ENCODE measurements around the gene ZNF304.
A peak's percentile ranks its signal among the peaks of the same experiment; 100 is the strongest.

ZNF304 gene

DNA sequence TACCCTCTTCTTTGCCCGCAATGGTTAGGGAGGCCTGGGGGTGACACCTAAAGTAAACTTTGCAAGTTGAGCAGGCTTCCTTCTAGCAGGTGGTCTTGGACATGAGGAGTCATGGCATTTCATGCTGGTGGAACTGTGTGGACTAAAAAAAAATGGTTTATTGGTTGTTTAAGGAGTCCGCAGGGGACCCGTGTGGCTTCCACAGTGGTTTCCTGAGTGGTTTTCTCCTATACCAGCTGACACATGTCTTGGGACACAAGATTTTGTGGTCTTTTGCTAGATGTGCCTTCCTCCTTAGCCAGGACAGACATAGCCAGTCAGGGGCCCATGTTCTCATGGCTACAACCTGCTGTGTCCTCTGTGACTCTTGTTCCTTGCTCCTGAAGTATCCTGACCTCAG is 29.3 kb upstream of the ZNF304 start:
- no peaks in the 10 kb centered on the region for H3K9me3 ChIP-seq (replicated peaks; ENCODE audit: low read length)
- H3K27me3 ChIP-seq (ENCODE audit: control insufficient read depth, insufficient read depth, low read length): peaks cover 2% of the 10 kb centered on the region
- peaks cover 30% of the 10 kb centered on the region for H3K36me3 ChIP-seq (ENCODE audit: insufficient read depth, low read length)
- H3K4me3 ChIP-seq (ENCODE audit: low read length): peak overlapping the region; percentile 95
- H3K4me2 ChIP-seq (ENCODE audit: low read length): peak overlapping the region; percentile 98
- H3K4me1 ChIP-seq (ENCODE audit: control insufficient read depth, insufficient read depth, low read length): peaks cover 18% of the 10 kb centered on the region
- H3K9ac ChIP-seq (ENCODE audit: low read depth, low read length): no peak overlapping the region

GRCh38 chr19:57324992-57325391 is 26.1 kb upstream of the ZNF304 start:
- H3K4me2 ChIP-seq (ENCODE audit: low read length): no peak overlapping the region
- peaks cover 57% of the 10 kb centered on the region for H3K36me3 ChIP-seq (ENCODE audit: insufficient read depth, low read length)
- H3K27me3 ChIP-seq (ENCODE audit: control insufficient read depth, insufficient read depth, low read length): no peaks in the 10 kb centered on the region
- no peak overlapping the region for H3K4me3 ChIP-seq (ENCODE audit: low read length)
- peaks cover 18% of the 10 kb centered on the region for H3K4me1 ChIP-seq (ENCODE audit: control insufficient read depth, insufficient read depth, low read length)
- no peaks in the 10 kb centered on the region for H3K9me3 ChIP-seq (replicated peaks; ENCODE audit: low read length)
- H3K9ac ChIP-seq (ENCODE audit: low read depth, low read length): no peak overlapping the region

DNA sequence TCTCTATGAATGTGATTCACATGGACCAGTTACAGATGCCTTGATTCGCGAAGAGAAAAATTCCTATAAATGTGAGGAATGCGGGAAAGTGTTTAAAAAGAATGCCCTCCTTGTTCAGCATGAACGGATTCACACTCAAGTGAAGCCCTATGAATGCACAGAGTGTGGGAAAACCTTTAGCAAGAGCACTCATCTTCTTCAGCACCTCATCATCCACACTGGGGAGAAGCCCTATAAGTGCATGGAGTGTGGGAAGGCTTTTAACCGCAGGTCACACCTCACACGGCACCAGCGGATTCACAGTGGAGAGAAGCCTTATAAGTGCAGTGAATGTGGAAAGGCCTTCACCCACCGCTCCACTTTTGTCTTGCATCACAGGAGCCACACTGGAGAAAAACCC is 23.1 kb upstream of the ZNF304 start:
- H3K9me3 ChIP-seq (replicated peaks; ENCODE audit: low read length): no peaks in the 10 kb centered on the region
- no peak overlapping the region for H3K4me2 ChIP-seq (ENCODE audit: low read length)
- no peaks in the 10 kb centered on the region for H3K4me1 ChIP-seq (ENCODE audit: control insufficient read depth, insufficient read depth, low read length)
- peaks cover 62% of the 10 kb centered on the region for H3K36me3 ChIP-seq (ENCODE audit: insufficient read depth, low read length)
- H3K27me3 ChIP-seq (ENCODE audit: control insufficient read depth, insufficient read depth, low read length): no peaks in the 10 kb centered on the region
- no peak overlapping the region for H3K9ac ChIP-seq (ENCODE audit: low read depth, low read length)
- H3K4me3 ChIP-seq (ENCODE audit: low read length): no peak overlapping the region

- no peak overlapping the region for H3K4me2 ChIP-seq (ENCODE audit: low read length)
- H3K27me3 ChIP-seq (ENCODE audit: control insufficient read depth, insufficient read depth, low read length): no peaks in the 10 kb centered on the region
- H3K9ac ChIP-seq (ENCODE audit: low read depth, low read length): no peak overlapping the region
- H3K9me3 ChIP-seq (replicated peaks; ENCODE audit: low read length): no peaks in the 10 kb centered on the region
- H3K36me3 ChIP-seq (ENCODE audit: insufficient read depth, low read length): peaks cover 10% of the 10 kb centered on the region
- no peak overlapping the region for H3K4me3 ChIP-seq (ENCODE audit: low read length)
- H3K4me1 ChIP-seq (ENCODE audit: control insufficient read depth, insufficient read depth, low read length): no peaks in the 10 kb centered on the region
These were observed 16.9 kb upstream of the ZNF304 start for GRCh38 chr19:57334191-57334590.

DNA sequence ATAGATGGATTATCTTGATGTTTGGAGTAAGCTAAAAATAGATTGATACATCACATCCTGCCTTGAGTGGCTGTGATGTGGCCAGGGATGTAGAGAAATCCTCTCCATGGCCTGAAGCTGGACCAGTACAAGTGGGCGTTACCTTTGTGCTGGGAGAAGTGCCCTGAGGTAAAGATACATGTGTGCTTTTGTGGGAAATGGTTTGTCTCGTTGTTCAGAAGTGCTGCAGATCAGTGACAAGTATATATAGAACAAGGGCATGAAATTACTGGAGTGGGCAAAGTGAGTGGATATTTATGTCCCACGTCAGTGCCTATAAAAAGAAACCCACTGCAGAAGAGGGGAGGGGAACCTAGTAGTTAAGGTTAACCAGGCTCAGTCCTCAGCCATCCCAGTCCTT is 12.2 kb upstream of the ZNF304 start:
- no peaks in the 10 kb centered on the region for H3K36me3 ChIP-seq (ENCODE audit: insufficient read depth, low read length)
- H3K9me3 ChIP-seq (replicated peaks; ENCODE audit: low read length): no peaks in the 10 kb centered on the region
- no peaks in the 10 kb centered on the region for H3K4me1 ChIP-seq (ENCODE audit: control insufficient read depth, insufficient read depth, low read length)
- H3K9ac ChIP-seq (ENCODE audit: low read depth, low read length): no peak overlapping the region
- H3K4me3 ChIP-seq (ENCODE audit: low read length): no peak overlapping the region
- H3K4me2 ChIP-seq (ENCODE audit: low read length): no peak overlapping the region
- H3K27me3 ChIP-seq (ENCODE audit: control insufficient read depth, insufficient read depth, low read length): no peaks in the 10 kb centered on the region

DNA sequence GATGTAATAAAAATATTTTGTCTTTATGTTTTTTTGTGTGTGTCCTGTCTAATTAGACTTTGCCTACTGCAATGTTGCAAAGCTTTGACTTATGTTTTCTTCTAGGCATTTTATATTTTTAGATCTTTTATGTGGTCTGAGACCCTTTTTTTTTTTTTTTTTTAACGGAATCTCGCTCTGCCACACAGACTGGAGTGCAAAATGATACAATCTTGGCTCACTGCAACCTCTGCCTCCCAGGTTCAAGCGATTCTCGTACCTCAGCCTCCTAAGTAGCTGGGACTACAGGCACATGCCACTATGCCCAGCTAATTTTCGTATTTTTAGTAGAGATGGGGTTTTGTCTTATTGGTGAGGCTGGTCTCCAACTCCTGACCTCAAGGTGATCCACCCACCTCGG is 8.5 kb upstream of the ZNF304 start:
- no peaks in the 10 kb centered on the region for H3K9me3 ChIP-seq (replicated peaks; ENCODE audit: low read length)
- no peaks in the 10 kb centered on the region for H3K36me3 ChIP-seq (ENCODE audit: insufficient read depth, low read length)
- H3K4me2 ChIP-seq (ENCODE audit: low read length): no peak overlapping the region
- H3K4me3 ChIP-seq (ENCODE audit: low read length): no peak overlapping the region
- H3K9ac ChIP-seq (ENCODE audit: low read depth, low read length): no peak overlapping the region
- H3K27me3 ChIP-seq (ENCODE audit: control insufficient read depth, insufficient read depth, low read length): no peaks in the 10 kb centered on the region
- no peaks in the 10 kb centered on the region for H3K4me1 ChIP-seq (ENCODE audit: control insufficient read depth, insufficient read depth, low read length)

DNA sequence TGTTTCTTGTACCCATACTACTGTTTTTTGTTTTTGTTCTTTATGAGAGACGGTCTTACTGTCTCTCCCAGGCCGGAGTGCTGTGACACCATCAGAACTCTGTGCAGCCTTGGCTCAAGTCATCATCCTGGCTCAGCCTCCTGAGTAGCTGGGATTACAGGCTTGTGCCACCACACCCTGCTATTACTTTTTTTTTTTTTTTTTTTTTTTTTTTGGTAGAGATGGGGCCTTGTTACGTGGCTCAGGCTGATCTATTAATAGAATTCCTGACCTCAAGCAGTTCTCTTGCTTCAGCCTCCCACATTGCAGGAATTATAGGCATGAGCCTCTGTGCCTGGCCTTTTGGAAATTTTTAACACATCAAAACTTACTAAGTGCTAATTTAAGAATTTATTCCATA is 2.9 kb upstream of the ZNF304 start:
- Histone ChIP-seq H3K4me1 (ENCODE audit: control insufficient read depth, insufficient read depth, low read length) (peaks cover 12% of the 10 kb centered on the region), H3K4me3 (ENCODE audit: low read length) (no peak overlapping the region), H3K27me3 (ENCODE audit: control insufficient read depth, insufficient read depth, low read length) (no peaks in the 10 kb centered on the region), H3K9me3 (replicated peaks; ENCODE audit: low read length) (no peaks in the 10 kb centered on the region), H3K9ac (ENCODE audit: low read depth, low read length) (peak overlapping the region; percentile 21), H3K36me3 (ENCODE audit: insufficient read depth, low read length) (peaks cover 1% of the 10 kb centered on the region), H3K4me2 (ENCODE audit: low read length) (no peak overlapping the region)

DNA sequence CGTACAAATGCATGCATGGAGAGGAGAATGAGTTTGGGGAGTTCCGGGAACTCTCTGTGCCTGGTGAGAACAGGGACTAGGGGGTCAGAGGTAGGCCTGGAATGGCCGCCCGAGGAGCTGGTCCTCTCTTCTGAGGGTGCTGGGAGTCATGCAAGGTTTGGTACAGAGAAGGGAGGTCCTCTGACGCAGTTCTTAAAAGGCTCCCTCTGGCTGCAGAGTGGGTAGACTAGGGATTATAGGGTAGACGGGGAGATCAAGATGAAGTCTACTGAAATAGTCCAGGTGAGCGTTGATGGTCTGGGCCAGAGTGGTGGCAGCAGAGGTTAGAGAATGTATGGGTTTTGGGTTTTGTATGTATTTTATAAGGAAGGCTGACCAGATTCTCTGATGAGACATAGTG is 796 bp downstream of the ZNF304 start:
- H3K9me3 ChIP-seq (replicated peaks; ENCODE audit: low read length): no peaks in the 10 kb centered on the region
- H3K27me3 ChIP-seq (ENCODE audit: control insufficient read depth, insufficient read depth, low read length): no peaks in the 10 kb centered on the region
- H3K4me2 ChIP-seq (ENCODE audit: low read length): peak overlapping the region; percentile 97
- H3K4me3 ChIP-seq (ENCODE audit: low read length): peak overlapping the region; percentile 86
- H3K4me1 ChIP-seq (ENCODE audit: control insufficient read depth, insufficient read depth, low read length): peaks cover 12% of the 10 kb centered on the region
- H3K9ac ChIP-seq (ENCODE audit: low read depth, low read length): peak overlapping the region; percentile 90
- peaks cover 33% of the 10 kb centered on the region for H3K36me3 ChIP-seq (ENCODE audit: insufficient read depth, low read length)

DNA sequence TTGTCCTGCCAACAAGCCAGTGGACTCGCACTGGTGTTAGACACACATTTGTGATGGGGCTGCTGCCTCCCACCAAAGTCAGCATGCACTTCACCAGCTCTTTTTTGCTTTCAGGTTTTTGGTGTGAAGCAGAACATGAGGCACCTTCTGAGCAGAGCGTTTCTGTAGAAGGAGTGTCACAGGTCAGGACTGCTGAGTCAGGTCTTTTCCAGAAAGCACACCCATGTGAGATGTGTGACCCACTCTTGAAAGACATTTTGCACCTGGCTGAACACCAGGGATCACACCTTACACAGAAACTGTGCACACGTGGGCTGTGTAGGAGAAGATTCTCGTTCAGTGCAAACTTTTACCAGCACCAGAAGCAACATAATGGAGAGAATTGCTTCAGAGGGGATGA is 4.8 kb downstream of the ZNF304 start:
- Histone ChIP-seq H3K9ac (ENCODE audit: low read depth, low read length) (no peak overlapping the region), H3K4me3 (ENCODE audit: low read length) (no peak overlapping the region), H3K9me3 (replicated peaks; ENCODE audit: low read length) (no peaks in the 10 kb centered on the region), H3K36me3 (ENCODE audit: insufficient read depth, low read length) (peaks cover 54% of the 10 kb centered on the region), H3K27me3 (ENCODE audit: control insufficient read depth, insufficient read depth, low read length) (no peaks in the 10 kb centered on the region), H3K4me1 (ENCODE audit: control insufficient read depth, insufficient read depth, low read length) (peaks cover 8% of the 10 kb centered on the region), H3K4me2 (ENCODE audit: low read length) (no peak overlapping the region)

DNA sequence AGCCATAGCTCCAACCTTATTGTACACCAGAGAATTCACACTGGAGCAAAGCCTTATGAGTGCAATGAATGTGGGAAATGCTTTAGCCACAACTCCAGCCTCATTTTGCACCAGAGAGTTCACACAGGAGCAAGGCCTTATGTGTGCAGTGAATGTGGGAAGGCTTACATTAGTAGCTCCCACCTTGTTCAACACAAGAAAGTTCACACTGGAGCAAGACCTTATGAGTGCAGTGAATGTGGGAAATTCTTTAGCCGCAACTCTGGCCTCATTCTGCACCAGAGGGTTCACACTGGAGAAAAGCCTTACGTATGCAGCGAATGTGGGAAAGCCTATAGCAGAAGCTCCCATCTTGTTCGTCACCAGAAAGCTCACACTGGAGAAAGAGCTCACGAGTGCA is 6.3 kb downstream of the ZNF304 start:
- Histone ChIP-seq H3K9ac (ENCODE audit: low read depth, low read length) (no peak overlapping the region), H3K4me3 (ENCODE audit: low read length) (no peak overlapping the region), H3K36me3 (ENCODE audit: insufficient read depth, low read length) (peaks cover 54% of the 10 kb centered on the region), H3K27me3 (ENCODE audit: control insufficient read depth, insufficient read depth, low read length) (no peaks in the 10 kb centered on the region), H3K9me3 (replicated peaks; ENCODE audit: low read length) (no peaks in the 10 kb centered on the region), H3K4me2 (ENCODE audit: low read length) (no peak overlapping the region), H3K4me1 (ENCODE audit: control insufficient read depth, insufficient read depth, low read length) (peaks cover 3% of the 10 kb centered on the region)

DNA sequence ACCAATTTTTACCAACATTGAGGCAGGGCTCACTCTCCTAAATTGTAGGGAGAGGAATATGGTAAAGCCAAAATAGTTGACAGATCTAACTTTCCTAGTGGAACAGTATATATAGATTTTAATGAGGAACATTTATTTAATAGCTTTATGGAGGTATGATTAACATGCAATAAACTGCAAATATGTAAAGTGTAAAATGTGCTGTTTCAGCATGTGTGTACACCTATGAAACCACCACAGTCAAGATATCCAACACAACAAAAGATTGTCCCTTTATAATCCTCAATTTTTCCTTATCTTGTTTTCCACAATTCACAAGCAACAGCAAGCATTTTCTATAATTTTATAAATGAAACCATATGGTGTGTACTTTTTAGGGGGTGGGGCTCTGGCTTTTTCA is 8.2 kb downstream of the ZNF304 start:
- H3K9me3 ChIP-seq (replicated peaks; ENCODE audit: low read length): no peaks in the 10 kb centered on the region
- H3K36me3 ChIP-seq (ENCODE audit: insufficient read depth, low read length): peaks cover 47% of the 10 kb centered on the region
- peaks cover 6% of the 10 kb centered on the region for H3K4me1 ChIP-seq (ENCODE audit: control insufficient read depth, insufficient read depth, low read length)
- no peak overlapping the region for H3K4me2 ChIP-seq (ENCODE audit: low read length)
- no peak overlapping the region for H3K4me3 ChIP-seq (ENCODE audit: low read length)
- no peaks in the 10 kb centered on the region for H3K27me3 ChIP-seq (ENCODE audit: control insufficient read depth, insufficient read depth, low read length)
- no peak overlapping the region for H3K9ac ChIP-seq (ENCODE audit: low read depth, low read length)

- Histone ChIP-seq H3K36me3 (ENCODE audit: insufficient read depth, low read length) (peaks cover 15% of the 10 kb centered on the region), H3K4me1 (ENCODE audit: control insufficient read depth, insufficient read depth, low read length) (peaks cover 6% of the 10 kb centered on the region), H3K27me3 (ENCODE audit: control insufficient read depth, insufficient read depth, low read length) (no peaks in the 10 kb centered on the region), H3K4me2 (ENCODE audit: low read length) (peak overlapping the region; percentile 90), H3K9ac (ENCODE audit: low read depth, low read length) (peak overlapping the region; percentile 83), H3K9me3 (replicated peaks; ENCODE audit: low read length) (no peaks in the 10 kb centered on the region), H3K4me3 (ENCODE audit: low read length) (peak overlapping the region; percentile 77)
These were observed 11.3 kb downstream of the ZNF304 start for GRCh38 chr19:57362419-57362818.
